Measurements from ENCODE around the gene PLEKHG4. TPM values are rescaled to one million over a fixed set of nuclear protein-coding genes. Genes with fewer than 3 reads are reported as not detected.

The PLEKHG4 gene, protein sequence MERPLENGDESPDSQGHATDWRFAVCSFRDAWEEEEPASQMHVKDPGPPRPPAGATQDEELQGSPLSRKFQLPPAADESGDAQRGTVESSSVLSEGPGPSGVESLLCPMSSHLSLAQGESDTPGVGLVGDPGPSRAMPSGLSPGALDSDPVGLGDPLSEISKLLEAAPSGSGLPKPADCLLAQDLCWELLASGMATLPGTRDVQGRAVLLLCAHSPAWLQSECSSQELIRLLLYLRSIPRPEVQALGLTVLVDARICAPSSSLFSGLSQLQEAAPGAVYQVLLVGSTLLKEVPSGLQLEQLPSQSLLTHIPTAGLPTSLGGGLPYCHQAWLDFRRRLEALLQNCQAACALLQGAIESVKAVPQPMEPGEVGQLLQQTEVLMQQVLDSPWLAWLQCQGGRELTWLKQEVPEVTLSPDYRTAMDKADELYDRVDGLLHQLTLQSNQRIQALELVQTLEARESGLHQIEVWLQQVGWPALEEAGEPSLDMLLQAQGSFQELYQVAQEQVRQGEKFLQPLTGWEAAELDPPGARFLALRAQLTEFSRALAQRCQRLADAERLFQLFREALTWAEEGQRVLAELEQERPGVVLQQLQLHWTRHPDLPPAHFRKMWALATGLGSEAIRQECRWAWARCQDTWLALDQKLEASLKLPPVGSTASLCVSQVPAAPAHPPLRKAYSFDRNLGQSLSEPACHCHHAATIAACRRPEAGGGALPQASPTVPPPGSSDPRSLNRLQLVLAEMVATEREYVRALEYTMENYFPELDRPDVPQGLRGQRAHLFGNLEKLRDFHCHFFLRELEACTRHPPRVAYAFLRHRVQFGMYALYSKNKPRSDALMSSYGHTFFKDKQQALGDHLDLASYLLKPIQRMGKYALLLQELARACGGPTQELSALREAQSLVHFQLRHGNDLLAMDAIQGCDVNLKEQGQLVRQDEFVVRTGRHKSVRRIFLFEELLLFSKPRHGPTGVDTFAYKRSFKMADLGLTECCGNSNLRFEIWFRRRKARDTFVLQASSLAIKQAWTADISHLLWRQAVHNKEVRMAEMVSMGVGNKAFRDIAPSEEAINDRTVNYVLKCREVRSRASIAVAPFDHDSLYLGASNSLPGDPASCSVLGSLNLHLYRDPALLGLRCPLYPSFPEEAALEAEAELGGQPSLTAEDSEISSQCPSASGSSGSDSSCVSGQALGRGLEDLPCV
- total RNA-seq: 2.0 and 3.4 TPM in 2 replicates

DNA sequence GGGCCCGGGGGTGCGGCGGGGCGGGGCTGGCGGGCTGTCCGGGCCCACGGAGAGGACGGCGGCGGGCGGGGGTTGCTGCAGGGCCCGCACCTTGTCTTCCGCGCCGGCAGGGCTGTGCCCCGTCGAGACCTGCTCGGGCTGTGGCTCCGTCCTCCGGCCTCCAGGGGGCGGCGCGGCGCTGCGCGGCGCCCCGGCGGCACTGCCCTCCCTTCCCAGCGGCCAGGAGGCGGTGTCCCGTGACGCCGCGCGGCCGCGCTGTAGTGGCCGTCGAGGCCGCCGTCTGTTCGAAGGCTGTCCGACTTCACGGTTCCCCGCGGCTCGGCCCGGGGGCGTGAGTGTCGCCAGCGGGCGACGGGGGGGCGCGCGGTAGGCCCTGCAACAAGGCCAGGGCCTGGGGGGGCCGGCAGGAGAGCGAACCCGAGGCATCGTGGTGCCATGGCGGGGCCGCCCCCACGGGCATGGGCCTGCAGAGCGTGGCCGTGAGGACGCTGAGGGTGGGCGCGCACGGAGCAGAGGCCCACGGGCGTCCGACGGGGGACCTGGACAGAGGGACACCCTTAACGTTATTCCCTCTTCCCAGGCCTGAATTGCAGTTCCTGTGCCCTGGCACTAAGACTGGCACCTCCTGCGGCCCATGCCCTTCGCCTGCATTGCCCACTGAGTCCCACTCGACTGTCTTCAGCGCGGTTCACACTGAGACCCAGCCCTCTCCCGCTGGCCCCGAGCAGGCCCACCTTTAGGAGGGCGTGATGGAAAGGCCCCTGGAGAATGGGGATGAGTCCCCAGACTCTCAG, at the start of gene PLEKHG4:
PLEKHG4 (plus strand) TSS at position 237 of the 794 bp plus-strand sequence; CDS start at position 750, 513 bp downstream.

DNA sequence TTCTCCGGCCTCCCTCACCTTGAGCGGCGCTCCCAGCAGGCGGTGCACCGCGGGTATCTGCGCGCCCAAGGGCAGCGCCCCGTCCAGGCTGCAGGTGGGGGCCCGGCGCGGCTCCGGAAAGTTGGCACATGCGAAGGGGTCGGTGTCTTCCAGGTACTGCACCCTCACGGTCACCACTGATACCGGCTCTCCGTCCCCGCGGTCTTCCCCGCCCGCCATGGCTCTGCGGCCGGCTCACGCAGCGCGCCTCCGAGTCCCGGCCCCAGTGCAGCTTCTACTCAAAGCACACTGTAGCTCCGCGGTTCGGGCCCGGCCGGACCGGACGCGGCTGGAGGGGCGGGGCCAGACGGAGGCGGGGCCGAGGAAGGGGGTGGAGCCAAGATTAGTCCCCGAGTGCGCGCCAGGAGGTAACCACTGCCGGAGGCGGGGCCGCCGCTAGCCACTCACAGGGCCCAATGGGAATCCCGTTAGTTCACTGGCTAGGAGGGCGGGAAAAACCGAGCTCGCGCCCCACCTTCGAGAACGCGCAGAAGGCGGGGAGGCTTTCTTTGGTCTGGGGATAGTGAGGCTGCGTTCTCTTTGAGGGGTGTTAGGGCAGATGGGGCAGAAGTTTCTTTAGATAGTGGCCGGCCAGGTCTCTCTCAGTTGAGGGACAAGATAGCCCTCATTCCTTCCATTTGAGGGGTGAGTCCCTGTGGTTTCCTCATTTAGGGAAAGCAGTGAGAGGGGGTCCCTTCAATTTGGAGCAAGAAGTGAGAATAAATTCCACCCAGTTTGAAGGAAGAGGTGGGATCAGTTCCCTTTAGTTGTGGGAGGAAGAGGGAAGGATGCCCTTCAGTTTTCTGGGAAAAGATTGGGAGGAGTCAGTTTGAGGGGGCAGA, 31.9 kb upstream of the PLEKHG4 start, which contains the start of gene FHOD1:
FHOD1 (minus strand) TSS at position 290 of the 881 bp plus-strand sequence; CDS start at position 219, 71 bp downstream.

DNA sequence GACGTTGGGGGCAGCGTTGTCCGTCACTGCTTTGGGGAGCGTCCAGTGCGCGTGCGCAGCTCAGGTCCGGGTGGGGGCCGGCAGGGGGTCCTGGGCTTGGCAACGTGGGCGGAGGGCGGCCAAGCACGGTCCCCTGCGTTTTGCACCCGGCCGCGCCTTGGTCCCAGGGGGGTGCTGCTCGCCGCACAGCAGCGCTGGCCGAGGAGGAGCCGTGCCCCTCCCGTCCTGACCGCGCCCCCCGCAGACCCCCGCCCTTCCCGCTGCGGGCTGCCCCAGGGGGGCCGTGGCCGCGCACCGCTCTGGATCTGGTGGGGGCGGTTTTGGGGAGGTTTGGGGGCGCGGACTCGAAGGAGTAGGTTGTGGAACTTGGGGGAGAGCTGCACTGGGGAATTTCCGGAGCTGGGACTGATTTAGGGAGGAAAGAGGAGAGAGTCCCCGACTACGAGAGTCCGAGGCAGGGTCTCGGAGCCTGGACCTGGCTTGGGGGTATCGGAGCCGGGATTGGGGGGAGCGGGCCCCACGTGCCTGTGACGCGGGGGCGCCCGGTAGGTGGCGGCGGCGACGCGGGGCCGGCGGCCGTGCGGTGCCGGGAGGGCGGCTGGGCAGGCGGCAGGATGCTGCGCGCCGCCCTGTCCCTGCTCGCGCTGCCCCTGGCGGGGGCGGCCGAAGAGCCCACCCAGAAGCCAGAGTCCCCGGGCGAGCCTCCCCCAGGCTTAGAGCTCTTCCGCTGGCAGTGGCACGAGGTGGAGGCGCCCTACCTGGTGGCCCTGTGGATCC, 30.7 kb upstream of the PLEKHG4 start, which contains the start of gene SLC9A5:
SLC9A5 (plus strand) TSS at position 579 of the 777 bp plus-strand sequence; CDS start at position 615, 36 bp downstream.

GRCh38 chr16:67326472-67327309, 47.4 kb downstream of the PLEKHG4 start, which contains the start of the genes KCTD19 and LRRC36:
TSS of gene KCTD19 (minus strand) at chr16:67326741. CDS start at chr16:67326707, 34 bp downstream.
TSS of gene LRRC36 (plus strand) at chr16:67326815. CDS start at chr16:67326863, 48 bp downstream.

Other genes with a start within 250 kb of the PLEKHG4 start
- 11.6 and 13.3 TPM in 2 replicates for gene PHAF1, start 169.6 kb upstream of the PLEKHG4 start, total RNA-seq
- gene B3GNT9, start 128.5 kb upstream of the PLEKHG4 start, total RNA-seq: 44.9 and 54.3 TPM in 2 replicates
- 26.9 and 33.2 TPM in 2 replicates for gene TRADD, start 119.6 kb upstream of the PLEKHG4 start, total RNA-seq
- 16.8 and 31.1 TPM in 2 replicates for gene FBXL8, start 119.6 kb upstream of the PLEKHG4 start, total RNA-seq
- gene HSF4, start 114.8 kb upstream of the PLEKHG4 start, total RNA-seq: 5.8 and 18.1 TPM in 2 replicates
- gene NOL3, start 109.0 kb upstream of the PLEKHG4 start, total RNA-seq: 37.5 and 51.4 TPM in 2 replicates
- gene MATCAP1, start 95.6 kb upstream of the PLEKHG4 start, total RNA-seq: 17.5 and 17.8 TPM in 2 replicates
- 0.54 and 1.6 TPM in 2 replicates for gene EXOC3L1, start 89.4 kb upstream of the PLEKHG4 start, total RNA-seq
- 50.9 and 63.4 TPM in 2 replicates for gene E2F4, start 87.4 kb upstream of the PLEKHG4 start, total RNA-seq
- gene ELMO3, start 80.4 kb upstream of the PLEKHG4 start, total RNA-seq: 0.36 and 0.49 TPM in 2 replicates
- 40.3 and 49.1 TPM in 2 replicates for gene TMEM208, start 52.4 kb upstream of the PLEKHG4 start, total RNA-seq
- gene FHOD1, start 32.1 kb upstream of the PLEKHG4 start, total RNA-seq: 13.6 and 19.0 TPM in 2 replicates
- gene SLC9A5, start 30.6 kb upstream of the PLEKHG4 start, total RNA-seq: 0.18 and 0.32 TPM in 2 replicates
- gene KCTD19, start 47.2 kb downstream of the PLEKHG4 start, total RNA-seq: not detected in 2 replicates
- gene LRRC36, start 47.3 kb downstream of the PLEKHG4 start, total RNA-seq: not detected in 2 replicates
- gene TPPP3, start 114.0 kb downstream of the PLEKHG4 start, total RNA-seq: not detected in 2 replicates
- 7.5 and 9.2 TPM in 2 replicates for gene ZDHHC1, start 136.9 kb downstream of the PLEKHG4 start, total RNA-seq
- 0.18 and 0.49 TPM in 2 replicates for gene HSD11B2, start 151.6 kb downstream of the PLEKHG4 start, total RNA-seq
- 114 and 144 TPM in 2 replicates for gene ATP6V0D1, start 201.6 kb downstream of the PLEKHG4 start, total RNA-seq
- not detected in 2 replicates for gene AGRP, start 204.0 kb downstream of the PLEKHG4 start, total RNA-seq
- gene RIPOR1, start 249.3 kb downstream of the PLEKHG4 start, total RNA-seq: 23.5 and 25.6 TPM in 2 replicates